Smooth muscle cell of the coronary artery (primary cell): Measurements from ENCODE around the gene SPACA7. TPM values are rescaled to one million over a fixed set of nuclear protein-coding genes. Genes with fewer than 3 reads are reported as not detected.

Experiments
- total RNA-seq: library from RNA; depleted of rRNA; stranded (reverse); fragments of >200 nt; gene quantifications from 2 replicates; pipeline ENCODE4 v1.2.3, GENCODE V29; 2014; ENCODE audit warnings: low replicate concordance

The SPACA7 gene, protein sequence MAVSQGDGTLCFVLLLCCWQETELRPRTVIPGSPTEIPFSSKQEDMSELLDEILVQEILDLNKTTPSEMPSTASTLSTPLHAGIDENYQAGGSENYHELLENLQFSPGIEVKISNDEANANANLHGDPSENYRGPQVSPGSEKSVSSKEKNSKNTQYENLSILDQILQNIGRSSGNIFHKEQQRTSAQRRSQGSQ
- not detected in 2 replicates for total RNA-seq

DNA sequence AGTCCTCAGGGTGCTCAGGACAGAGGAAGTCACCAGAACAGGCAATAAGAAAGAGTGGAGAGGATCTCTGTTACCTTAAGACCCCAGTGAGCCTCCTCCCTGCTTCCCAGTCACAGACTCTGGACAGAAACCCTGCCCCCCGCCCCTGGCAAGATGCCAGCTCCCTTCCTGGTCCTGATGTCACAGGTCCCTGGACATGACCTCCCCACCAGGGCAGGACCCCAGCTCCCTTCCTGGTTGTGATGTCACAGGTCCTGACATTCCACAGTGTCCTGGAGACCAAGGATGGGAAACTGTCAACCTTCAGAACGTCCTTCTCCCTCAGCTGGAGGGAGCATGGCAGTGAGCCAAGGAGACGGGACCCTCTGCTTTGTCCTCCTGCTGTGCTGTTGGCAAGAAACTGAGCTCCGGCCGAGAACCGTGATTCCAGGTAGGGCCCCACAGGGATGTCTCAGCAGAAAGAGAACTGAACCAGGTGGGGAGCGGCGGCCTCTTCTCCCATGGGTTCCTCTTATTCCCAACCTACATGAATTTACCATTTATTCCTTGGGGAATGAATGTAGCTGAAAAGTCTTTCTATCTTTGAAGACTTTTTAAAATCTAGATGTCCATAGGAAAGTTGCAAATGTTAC, at the start of gene SPACA7:
Gene SPACA7 (plus strand): TSS at position 306 of the 632 bp plus-strand sequence. CDS start 31 bp downstream, at position 337.

Other genes with a start within 250 kb of the SPACA7 start
- 10.4 and 10.9 TPM in 2 replicates for gene TUBGCP3, start 211.8 kb downstream of the SPACA7 start, total RNA-seq